NCI-H2171 treated with DMSO at 0.1 percent for 48 hours (cell line): ENCODE data around the gene FA2H.
"Not testable (repeated sequence)": the region's sequence is repeated elsewhere in the genome, so short reads cannot be mapped to it uniquely, and the experiment has no call there.

Experiments
- DNase-seq: peaks from one replicate; lab custom pipeline; 2025; lab: John Stamatoyannopoulos, UW

The FA2H gene

GRCh38 chr16:74679983-74680382, 94.6 kb downstream of the FA2H start:
- DNase-seq: no peak

GRCh38 chr16:74677868-74678267, 96.8 kb downstream of the FA2H start:
- no peak for DNase-seq

GRCh38 chr16:74673876-74674275, 100.7 kb downstream of the FA2H start:
- no peak for DNase-seq

- DNase-seq: not testable (repeated sequence)
These were observed 105.7 kb downstream of the FA2H start for GRCh38 chr16:74668877-74669276.

- no peak for DNase-seq
These were observed 107.3 kb downstream of the FA2H start for GRCh38 chr16:74667255-74667700.

GRCh38 chr16:74666425-74667254, 108.0 kb downstream of the FA2H start, which contains the start of gene RFWD3:
Gene RFWD3 (minus strand): TSS chr16:74666877. CDS start chr16:74661449, 5,428 bp downstream.
- DNase-seq: peak; percentile 99

- no peak for DNase-seq
These were observed 108.6 kb downstream of the FA2H start for GRCh38 chr16:74666010-74666421.
